H9 (cell line): ENCODE data around the gene CCDC86. TPM values are rescaled to one million over a fixed set of nuclear protein-coding genes. Genes with fewer than 3 reads are reported as not detected.

Experiments
- DNase-seq: peaks from one replicate; pipeline ENCODE4 v3.0.0-alpha.2; 2017
- H2AFZ ChIP-seq: one replicate; pipeline ENCODE4 v1.6.1; 2013; ENCODE audit warnings: mild to moderate bottlenecking, low read length, control low read depth, moderate library complexity
- H2AK5ac ChIP-seq: 2 replicates; pipeline ENCODE4 v1.6.1; 2013; ENCODE audit warnings: low read length, control low read depth, mixed read lengths; ENCODE audit not compliant: insufficient read length
- H2BK120ac ChIP-seq: one replicate; pipeline ENCODE4 v1.6.1; 2013; ENCODE audit warnings: low read depth, mild to moderate bottlenecking, low read length, control low read depth, inconsistent platforms; ENCODE audit not compliant: poor library complexity, severe bottlenecking
- H2BK12ac ChIP-seq: 2 replicates; pipeline ENCODE4 v1.6.1; 2013; ENCODE audit warnings: low read length, control low read depth, mixed read lengths, low read depth; ENCODE audit not compliant: insufficient read length
- H2BK15ac ChIP-seq: 2 replicates; pipeline ENCODE4 v1.6.1; 2013; ENCODE audit warnings: low read depth, low read length, control low read depth
- H2BK20ac ChIP-seq: one replicate; pipeline ENCODE4 v1.6.1; 2013; ENCODE audit warnings: low read depth, mild to moderate bottlenecking, low read length, control low read depth, inconsistent platforms; ENCODE audit not compliant: poor library complexity, severe bottlenecking
- H2BK5ac ChIP-seq: 2 replicates; pipeline ENCODE4 v1.6.1; 2013; ENCODE audit warnings: low read length, control low read depth, mixed read lengths; ENCODE audit not compliant: insufficient read length
- H3K14ac ChIP-seq: 2 replicates; pipeline ENCODE4 v1.6.1; 2013; ENCODE audit warnings: low read length, control low read depth; ENCODE audit not compliant: insufficient read depth
- H3K18ac ChIP-seq: 2 replicates; pipeline ENCODE4 v1.6.1; 2013; ENCODE audit warnings: low read depth, mild to moderate bottlenecking, mixed read lengths, low read length, control low read depth; ENCODE audit not compliant: insufficient read length
- H3K23ac ChIP-seq: 2 replicates; pipeline ENCODE4 v1.6.1; 2013; ENCODE audit warnings: low read length, control low read depth, mixed read lengths, low read depth; ENCODE audit not compliant: insufficient read length
- H3K23me2 ChIP-seq: 2 replicates; pipeline ENCODE4 v1.6.1; 2013; ENCODE audit warnings: low read depth, mild to moderate bottlenecking, mixed read lengths, low read length, control low read depth; ENCODE audit not compliant: insufficient read length, poor library complexity, severe bottlenecking
- H3K27ac ChIP-seq: 2 replicates; pipeline ENCODE4 v1.5.1; 2013; ENCODE audit warnings: low read length, control low read depth, mixed read lengths, low read depth; ENCODE audit not compliant: insufficient read length
- H3K27me3 ChIP-seq: 2 replicates; pipeline ENCODE4 v1.6.1; 2013; ENCODE audit warnings: low read length, control low read depth, inconsistent platforms; ENCODE audit not compliant: insufficient read depth
- H3K4ac ChIP-seq: 2 replicates; pipeline ENCODE4 v1.6.1; 2013; ENCODE audit warnings: low read depth, mild to moderate bottlenecking, control low read depth, inconsistent platforms, low read length, moderate library complexity
- H3K4me1 ChIP-seq: 2 replicates; pipeline ENCODE4 v1.6.1; 2013; ENCODE audit warnings: low read length, control low read depth, inconsistent platforms; ENCODE audit not compliant: insufficient read depth
- H3K4me2 ChIP-seq: 2 replicates; pipeline ENCODE4 v1.6.1; 2013; ENCODE audit warnings: low read length, control low read depth, mixed read lengths; ENCODE audit not compliant: insufficient read length, insufficient read depth
- H3K56ac ChIP-seq: 2 replicates; pipeline ENCODE4 v1.6.1; 2013; ENCODE audit warnings: low read depth, mild to moderate bottlenecking, mixed read lengths, low read length, control low read depth; ENCODE audit not compliant: insufficient read length
- H3K79me1 ChIP-seq: 2 replicates; pipeline ENCODE4 v1.6.1; 2013; ENCODE audit warnings: low read depth, mild to moderate bottlenecking, moderate library complexity, low read length, control low read depth, inconsistent platforms; ENCODE audit not compliant: insufficient read depth, poor library complexity, severe bottlenecking
- H3K79me2 ChIP-seq: 2 replicates; pipeline ENCODE4 v1.6.1; 2013; ENCODE audit warnings: low read length, control low read depth, inconsistent platforms; ENCODE audit not compliant: insufficient read depth
- H3K9ac ChIP-seq: 2 replicates; pipeline ENCODE4 v1.6.1; 2013; ENCODE audit warnings: low read length, control low read depth, mixed read lengths; ENCODE audit not compliant: insufficient read length; ENCODE audit errors: extremely low read depth
- H3K9me3 ChIP-seq: one replicate; pipeline ENCODE4 v1.6.1; 2013; ENCODE audit warnings: low read depth, low read length, inconsistent platforms; ENCODE audit not compliant: control insufficient read depth
- H3T11ph ChIP-seq: one replicate; pipeline ENCODE4 v1.6.1; 2013; ENCODE audit warnings: mild to moderate bottlenecking, low read length, control low read depth, inconsistent platforms
- H4K20me1 ChIP-seq: one replicate; pipeline ENCODE4 v1.6.1; 2013; ENCODE audit not compliant: control insufficient read depth, insufficient read length, insufficient read depth
- H4K5ac ChIP-seq: 2 replicates; pipeline ENCODE4 v1.6.1; 2013; ENCODE audit warnings: low read depth, mild to moderate bottlenecking, mixed read lengths, low read length, control low read depth; ENCODE audit not compliant: insufficient read length
- H4K8ac ChIP-seq: replicated peaks from 2 replicates; pipeline ENCODE4 v1.6.1; 2013; ENCODE audit warnings: low read length, control low read depth, mixed read lengths, low read depth; ENCODE audit not compliant: insufficient read length
- H4K91ac ChIP-seq: 2 replicates; pipeline ENCODE4 v1.6.1; 2013; ENCODE audit warnings: low read depth, mild to moderate bottlenecking, moderate library complexity, mixed read lengths, low read length, control low read depth; ENCODE audit not compliant: insufficient read length
- H3K27ac Mint-ChIP-seq, 3 experiments: 2 replicates in 2 of 3; 3 replicates in 1 of 3; pipeline ENCODE4 v1.8.0; 2020 to 2021; ENCODE audit warnings: mixed read lengths in 3 of 3, mild to moderate bottlenecking in 1 of 3, moderate library complexity in 1 of 3
- H3K27me3 Mint-ChIP-seq: 2 replicates; pipeline ENCODE4 v1.8.0; 2021; ENCODE audit warnings: low read depth, mild to moderate bottlenecking, moderate library complexity, mixed read lengths
- H3K36me3 Mint-ChIP-seq, 3 experiments: 2 replicates in 2 of 3; 3 replicates in 1 of 3; pipeline ENCODE4 v1.8.0; 2020 to 2021; ENCODE audit warnings: low read depth in 3 of 3, mixed read lengths in 3 of 3; ENCODE audit not compliant: insufficient read depth in 1 of 3
- H3K4me1 Mint-ChIP-seq, 2 experiments: 2 replicates each; pipeline ENCODE4 v1.8.0; 2020; ENCODE audit warnings: mixed read lengths in 2 of 2
- H3K4me3 Mint-ChIP-seq, 2 experiments: 2 replicates in 1 of 2; 3 replicates in 1 of 2; pipeline ENCODE4 v1.8.0; 2020 to 2021; ENCODE audit warnings: mild to moderate bottlenecking in 2 of 2, mixed read lengths in 2 of 2, moderate library complexity in 1 of 2
- H3K9me3 Mint-ChIP-seq, 2 experiments: 2 replicates in 1 of 2; 3 replicates in 1 of 2; pipeline ENCODE4 v1.8.0; 2020; ENCODE audit warnings: mild to moderate bottlenecking in 2 of 2, mixed read lengths in 2 of 2, moderate library complexity in 1 of 2
- CTCF ChIP-seq: fragments of 200-600 bp; sonication (generic); conservative IDR thresholded peaks from 3 replicates; pipeline ENCODE4 v1.8.0; 2021; ENCODE audit warnings: antibody characterized with exemption, mild to moderate bottlenecking
- WGBS: extraction: QIAGEN DNeasy Blood & Tissue Kit; methylation state at CpG from one replicate; pipeline ENCODE4 v1.1.7; 2013; ENCODE audit warnings: missing lambda C conversion rate, low lambda C conversion rate, mixed read lengths; ENCODE audit not compliant: insufficient read length; ENCODE audit errors: extremely low coverage; 5-methylcytosine and 5-hydroxymethylcytosine counted together
- total RNA-seq: library from RNA; stranded (reverse); gene quantifications from 2 replicates; pipeline ENCODE4 v1.2.1, GENCODE V29; 2021

The CCDC86 gene
- total RNA-seq, 1 experiment from 2014 or later = 82.3 TPM

GRCh38 chr11:60895687-60896086, 53.8 kb downstream of the CCDC86 start:
- Histone ChIP-seq H2BK12ac (no peak overlapping the region), H3K27me3 (no peaks in the 10 kb centered on the region), H2AK5ac (no peak overlapping the region), H4K8ac (no peak overlapping the region), H3K18ac (no peak overlapping the region), H2BK5ac (no peak overlapping the region), H3K9me3 (no peaks in the 10 kb centered on the region), H3K4ac (no peak overlapping the region), H3T11ph (no peak overlapping the region), H2AFZ (no peak overlapping the region), H3K23ac (no peak overlapping the region), H3K14ac (no peak overlapping the region), H3K23me2 (no peaks in the 10 kb centered on the region), H4K20me1 (peaks cover 2% of the 10 kb centered on the region), H2BK20ac (no peak overlapping the region), H3K27ac (no peak overlapping the region), H3K56ac (no peak overlapping the region), H2BK15ac (no peak overlapping the region), H2BK120ac (no peak overlapping the region), H3K9ac (no peak overlapping the region), H3K4me1 (no peaks in the 10 kb centered on the region), H3K4me2 (no peak overlapping the region), H4K5ac (no peak overlapping the region), H3K79me1 (no peaks in the 10 kb centered on the region), H4K91ac (no peak overlapping the region), H3K79me2 (no peaks in the 10 kb centered on the region)
- Mint-ChIP-seq H3K4me3 (no peak overlapping the region), H3K4me1 (no peaks in the 10 kb centered on the region), H3K27ac (no peak overlapping the region), H3K27me3 (no peaks in the 10 kb centered on the region), H3K9me3 (no peaks in the 10 kb centered on the region), H3K36me3 (peaks cover 37 to 94% (median 54%) of the 10 kb centered on the region in 3 experiments; a peak in 6 of 7 replicates)
- TF ChIP-seq CTCF = no peak
- DNase-seq = no peak
- WGBS = no CpG with 5 or more reads among the region's 5 CpGs
